ENCODE measurements around the gene SBF2. TPM values are rescaled to one million over a fixed set of nuclear protein-coding genes. Genes with fewer than 3 reads are reported as not detected.

SBF2 gene
- polyA plus RNA-seq, 1 donor from 2014 or later = 53.4 TPM

DNA sequence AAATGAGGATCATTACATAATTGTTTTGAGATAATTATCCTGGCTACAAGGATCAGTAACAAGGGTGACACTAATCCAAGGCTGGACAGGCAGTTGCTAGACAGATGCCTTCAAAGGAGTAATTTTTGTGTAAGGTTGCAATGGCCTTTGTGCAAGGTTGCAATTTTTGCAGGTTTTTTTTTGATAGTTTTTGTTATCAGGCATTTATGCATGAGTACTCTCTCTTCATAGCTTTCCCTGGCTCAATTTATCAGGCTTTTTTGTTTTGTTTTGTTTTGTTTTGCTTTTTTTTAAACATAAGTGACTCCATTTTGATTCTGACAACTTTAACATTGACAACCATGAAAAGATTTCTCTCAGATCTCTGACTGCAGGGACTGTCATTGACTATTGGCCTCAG, 519.9 kb downstream of the SBF2 start:
- Histone ChIP-seq H3F3A (ENCODE audit: insufficient read depth, low read length, poor library complexity, severe bottlenecking) (no peaks in the 10 kb centered on the region), H3K79me2 (replicated peaks; ENCODE audit: insufficient read depth, low read length) (no peaks in the 10 kb centered on the region), H3K27me3 (ENCODE audit: insufficient read depth, low read depth, low read length) (no peaks in the 10 kb centered on the region), H3K4me3 (ENCODE audit: low read length) (no peak overlapping the region), H2AFZ (ENCODE audit: low read depth, low read length) (no peak overlapping the region), H3K9me2 (ENCODE audit: insufficient read depth, low read length) (no peaks in the 10 kb centered on the region), H3K4me2 (ENCODE audit: low read length) (no peak overlapping the region), H3K36me3 (ENCODE audit: insufficient read depth, low read length) (peaks cover 1% of the 10 kb centered on the region), H3K27ac (ENCODE audit: low read length) (no peak overlapping the region), H4K20me1 (ENCODE audit: insufficient read depth) (no peaks in the 10 kb centered on the region), H3K9ac (ENCODE audit: low read length) (no peak overlapping the region), H3K9me3 (ENCODE audit: low read length) (no peaks in the 10 kb centered on the region)
- TF ChIP-seq TAF1 (IDR thresholded peaks at IDR 0.05; ENCODE audit: low read depth) = no peak
- no peak for TF ChIP-seq SMC3 (conservative IDR thresholded peaks at IDR 0.05; ENCODE audit: poor library complexity)

DNA sequence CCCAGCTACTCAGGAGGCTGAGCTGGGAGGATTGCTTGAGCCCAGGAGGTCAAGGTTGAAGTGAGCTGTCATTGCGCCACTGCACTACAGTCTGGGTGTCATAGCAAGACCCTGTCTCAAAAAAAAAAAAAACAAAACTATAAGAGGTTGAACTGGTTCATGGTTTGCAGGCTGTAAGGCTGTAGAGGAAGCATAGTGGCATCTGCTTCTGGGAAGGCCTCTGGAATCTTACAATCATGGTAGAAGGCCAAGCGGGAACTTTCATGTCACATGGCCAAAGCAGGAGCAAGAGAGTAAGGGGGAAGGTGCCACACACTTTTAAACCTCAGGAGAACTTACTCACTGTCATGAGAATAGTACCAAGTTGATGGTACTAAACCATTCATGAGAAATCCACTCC, 520.5 kb downstream of the SBF2 start:
- no peaks in the 10 kb centered on the region for H3K9me3 ChIP-seq (ENCODE audit: low read length)
- TF ChIP-seq EZH2 (IDR thresholded peaks at IDR 0.05; ENCODE audit: borderline replicate concordance, insufficient read depth, low read length, poor library complexity, severe bottlenecking) (no peak), RAD21 (conservative IDR thresholded peaks at IDR 0.05) (no peak), EP300 (conservative IDR thresholded peaks at IDR 0.05; ENCODE audit: poor library complexity, severe bottlenecking) (no peak), MXI1 (conservative IDR thresholded peaks at IDR 0.05; ENCODE audit: poor library complexity, severe bottlenecking) (no peak), TAF1 (IDR thresholded peaks at IDR 0.05; ENCODE audit: low read depth) (no peak), SMC3 (conservative IDR thresholded peaks at IDR 0.05; ENCODE audit: poor library complexity) (no peak), POLR2AphosphoS5 (IDR thresholded peaks at IDR 0.05) (no peak)
- TF ChIP-seq, protein P1, sequence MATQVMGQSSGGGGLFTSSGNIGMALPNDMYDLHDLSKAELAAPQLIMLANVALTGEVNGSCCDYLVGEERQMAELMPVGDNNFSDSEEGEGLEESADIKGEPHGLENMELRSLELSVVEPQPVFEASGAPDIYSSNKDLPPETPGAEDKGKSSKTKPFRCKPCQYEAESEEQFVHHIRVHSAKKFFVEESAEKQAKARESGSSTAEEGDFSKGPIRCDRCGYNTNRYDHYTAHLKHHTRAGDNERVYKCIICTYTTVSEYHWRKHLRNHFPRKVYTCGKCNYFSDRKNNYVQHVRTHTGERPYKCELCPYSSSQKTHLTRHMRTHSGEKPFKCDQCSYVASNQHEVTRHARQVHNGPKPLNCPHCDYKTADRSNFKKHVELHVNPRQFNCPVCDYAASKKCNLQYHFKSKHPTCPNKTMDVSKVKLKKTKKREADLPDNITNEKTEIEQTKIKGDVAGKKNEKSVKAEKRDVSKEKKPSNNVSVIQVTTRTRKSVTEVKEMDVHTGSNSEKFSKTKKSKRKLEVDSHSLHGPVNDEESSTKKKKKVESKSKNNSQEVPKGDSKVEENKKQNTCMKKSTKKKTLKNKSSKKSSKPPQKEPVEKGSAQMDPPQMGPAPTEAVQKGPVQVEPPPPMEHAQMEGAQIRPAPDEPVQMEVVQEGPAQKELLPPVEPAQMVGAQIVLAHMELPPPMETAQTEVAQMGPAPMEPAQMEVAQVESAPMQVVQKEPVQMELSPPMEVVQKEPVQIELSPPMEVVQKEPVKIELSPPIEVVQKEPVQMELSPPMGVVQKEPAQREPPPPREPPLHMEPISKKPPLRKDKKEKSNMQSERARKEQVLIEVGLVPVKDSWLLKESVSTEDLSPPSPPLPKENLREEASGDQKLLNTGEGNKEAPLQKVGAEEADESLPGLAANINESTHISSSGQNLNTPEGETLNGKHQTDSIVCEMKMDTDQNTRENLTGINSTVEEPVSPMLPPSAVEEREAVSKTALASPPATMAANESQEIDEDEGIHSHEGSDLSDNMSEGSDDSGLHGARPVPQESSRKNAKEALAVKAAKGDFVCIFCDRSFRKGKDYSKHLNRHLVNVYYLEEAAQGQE (IDR thresholded peaks at IDR 0.05; ENCODE audit: borderline replicate concordance) = no peak
- TF ChIP-seq, protein P2, sequence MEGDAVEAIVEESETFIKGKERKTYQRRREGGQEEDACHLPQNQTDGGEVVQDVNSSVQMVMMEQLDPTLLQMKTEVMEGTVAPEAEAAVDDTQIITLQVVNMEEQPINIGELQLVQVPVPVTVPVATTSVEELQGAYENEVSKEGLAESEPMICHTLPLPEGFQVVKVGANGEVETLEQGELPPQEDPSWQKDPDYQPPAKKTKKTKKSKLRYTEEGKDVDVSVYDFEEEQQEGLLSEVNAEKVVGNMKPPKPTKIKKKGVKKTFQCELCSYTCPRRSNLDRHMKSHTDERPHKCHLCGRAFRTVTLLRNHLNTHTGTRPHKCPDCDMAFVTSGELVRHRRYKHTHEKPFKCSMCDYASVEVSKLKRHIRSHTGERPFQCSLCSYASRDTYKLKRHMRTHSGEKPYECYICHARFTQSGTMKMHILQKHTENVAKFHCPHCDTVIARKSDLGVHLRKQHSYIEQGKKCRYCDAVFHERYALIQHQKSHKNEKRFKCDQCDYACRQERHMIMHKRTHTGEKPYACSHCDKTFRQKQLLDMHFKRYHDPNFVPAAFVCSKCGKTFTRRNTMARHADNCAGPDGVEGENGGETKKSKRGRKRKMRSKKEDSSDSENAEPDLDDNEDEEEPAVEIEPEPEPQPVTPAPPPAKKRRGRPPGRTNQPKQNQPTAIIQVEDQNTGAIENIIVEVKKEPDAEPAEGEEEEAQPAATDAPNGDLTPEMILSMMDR (IDR thresholded peaks at IDR 0.05; ENCODE audit: poor library complexity, severe bottlenecking) = no peak
- no peaks in the 10 kb centered on the region for H4K20me1 ChIP-seq (ENCODE audit: insufficient read depth)
- H3K4me2 ChIP-seq (ENCODE audit: low read length) = no peak overlapping the region
- no peaks in the 10 kb centered on the region for H3K79me2 ChIP-seq (replicated peaks; ENCODE audit: insufficient read depth, low read length)
- no peaks in the 10 kb centered on the region for H3K36me3 ChIP-seq (ENCODE audit: insufficient read depth, low read length)
- no peaks in the 10 kb centered on the region for H3F3A ChIP-seq (ENCODE audit: insufficient read depth, low read length, poor library complexity, severe bottlenecking)
- no peak overlapping the region for H2AFZ ChIP-seq (ENCODE audit: low read depth, low read length)
- no peak overlapping the region for H3K4me3 ChIP-seq (ENCODE audit: low read length)
- no peaks in the 10 kb centered on the region for H3K27me3 ChIP-seq (ENCODE audit: insufficient read depth, low read depth, low read length)
- no peaks in the 10 kb centered on the region for H3K9me2 ChIP-seq (ENCODE audit: insufficient read depth, low read length)
- H3K9ac ChIP-seq (ENCODE audit: low read length) = no peak overlapping the region
- H3K27ac ChIP-seq (ENCODE audit: low read length) = no peak overlapping the region

DNA sequence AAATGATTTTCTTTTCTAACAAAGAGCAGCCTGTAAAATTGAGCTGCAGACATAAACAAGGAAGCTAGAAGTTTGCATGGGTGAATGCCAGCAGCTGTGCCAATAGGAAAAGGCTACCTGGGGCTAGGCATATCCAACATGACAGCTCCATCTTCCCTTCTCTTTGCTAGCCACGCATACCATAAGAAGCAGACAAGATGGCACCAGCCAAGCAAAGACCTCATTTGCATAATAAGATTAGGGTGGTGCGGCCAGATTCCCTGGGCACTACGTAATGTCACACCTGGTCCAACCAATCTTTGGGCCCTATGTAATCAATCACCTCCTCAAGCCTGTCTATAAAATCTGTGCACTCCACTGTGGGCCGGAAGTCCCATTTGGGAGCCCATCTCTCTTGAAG, 521.8 kb downstream of the SBF2 start:
- Histone ChIP-seq H3K4me2 (ENCODE audit: low read length) (no peak overlapping the region), H3K36me3 (ENCODE audit: insufficient read depth, low read length) (no peaks in the 10 kb centered on the region), H3K27me3 (ENCODE audit: insufficient read depth, low read depth, low read length) (no peaks in the 10 kb centered on the region), H4K20me1 (ENCODE audit: insufficient read depth) (no peaks in the 10 kb centered on the region), H3F3A (ENCODE audit: insufficient read depth, low read length, poor library complexity, severe bottlenecking) (no peaks in the 10 kb centered on the region), H3K9ac (ENCODE audit: low read length) (no peak overlapping the region), H3K79me2 (replicated peaks; ENCODE audit: insufficient read depth, low read length) (no peaks in the 10 kb centered on the region), H3K9me2 (ENCODE audit: insufficient read depth, low read length) (no peaks in the 10 kb centered on the region), H3K9me3 (ENCODE audit: low read length) (no peaks in the 10 kb centered on the region), H3K27ac (ENCODE audit: low read length) (no peak overlapping the region), H3K4me3 (ENCODE audit: low read length) (no peak overlapping the region), H2AFZ (ENCODE audit: low read depth, low read length) (no peak overlapping the region)
- no peak for TF ChIP-seq RAD21 (conservative IDR thresholded peaks at IDR 0.05)
- no peak for TF ChIP-seq MXI1 (conservative IDR thresholded peaks at IDR 0.05; ENCODE audit: poor library complexity, severe bottlenecking)
- TF ChIP-seq TAF1 (IDR thresholded peaks at IDR 0.05; ENCODE audit: low read depth) = no peak
- no peak for TF ChIP-seq EP300 (conservative IDR thresholded peaks at IDR 0.05; ENCODE audit: poor library complexity, severe bottlenecking)
- TF ChIP-seq, protein P2 (IDR thresholded peaks at IDR 0.05; ENCODE audit: poor library complexity, severe bottlenecking) = no peak
- no peak for TF ChIP-seq EZH2 (IDR thresholded peaks at IDR 0.05; ENCODE audit: borderline replicate concordance, insufficient read depth, low read length, poor library complexity, severe bottlenecking)
- no peak for TF ChIP-seq POLR2AphosphoS5 (IDR thresholded peaks at IDR 0.05)
- TF ChIP-seq SMC3 (conservative IDR thresholded peaks at IDR 0.05; ENCODE audit: poor library complexity) = no peak
- TF ChIP-seq, protein P1 (IDR thresholded peaks at IDR 0.05; ENCODE audit: borderline replicate concordance) = no peak
